G401 (cell line): Measurements from ENCODE around the gene BOK. TPM values are rescaled to one million over a fixed set of nuclear protein-coding genes. Genes with fewer than 3 reads are reported as not detected.
A peak's percentile ranks its signal among the peaks of the same experiment; 100 is the strongest.
"Not testable (repeated sequence)": the region's sequence is repeated elsewhere in the genome, so short reads cannot be mapped to it uniquely, and the experiment has no call there.

Experiments
- DNase-seq: peaks from one replicate; pipeline ENCODE4 v3.0.0-alpha.2; 2015; ENCODE audit warnings: low spot score
- in situ Hi-C: cut with HindIII; loops from 2 replicates; pipeline ENCODE4 v1.10.0; 2016; ENCODE audit warnings: low sequenced_read_pairs, mixed read lengths
- total RNA-seq: library from RNA; depleted of rRNA; stranded (reverse); fragments of >200 nt; shearing (Covaris generic); gene quantifications from 2 replicates; pipeline ENCODE4 v1.2.3, GENCODE V29; 2014

BOK gene
- total RNA-seq, 1 experiment from 2014 or later = 36.3 TPM

GRCh38 chr2:241567776-241568175 lies 9.2 kb downstream of the BOK start:
- in situ Hi-C loops = no loop called here
- no peak for DNase-seq

GRCh38 chr2:241568726-241569125 lies 10.2 kb downstream of the BOK start:
- DNase-seq = peak; percentile 31
- in situ Hi-C loops = no loop called here

- DNase-seq = no peak
- in situ Hi-C loops = no loop called here
These were observed 11.3 kb downstream of the BOK start for GRCh38 chr2:241569831-241570281.

GRCh38 chr2:241570961-241571581 lies 12.5 kb downstream of the BOK start:
- in situ Hi-C loops = no loop called here
- no peak for DNase-seq

GRCh38 chr2:241571821-241572620 lies 13.5 kb downstream of the BOK start:
- DNase-seq = peak; percentile 84
- in situ Hi-C loops = no loop called here

GRCh38 chr2:241572915-241573651 lies 14.5 kb downstream of the BOK start:
- DNase-seq, in situ Hi-C loops: not testable (repeated sequence)

GRCh38 chr2:241573741-241574140 lies 15.2 kb downstream of the BOK start:
- DNase-seq = no peak
- in situ Hi-C loops = no loop called here

GRCh38 chr2:241574911-241575623 lies 16.5 kb downstream of the BOK start:
- no peak for DNase-seq
- in situ Hi-C loops = no loop called here

- no peak for DNase-seq
- in situ Hi-C loops = no loop called here
These were observed 17.2 kb downstream of the BOK start for GRCh38 chr2:241575624-241576292.

- in situ Hi-C loops = no loop called here
- no peak for DNase-seq
These were observed 17.7 kb downstream of the BOK start for GRCh38 chr2:241576293-241576654.

GRCh38 chr2:241577413-241578122 lies 19.0 kb downstream of the BOK start:
- DNase-seq = peak; percentile 30
- in situ Hi-C loops = no loop called here

- no peak for DNase-seq
- in situ Hi-C loops = no loop called here
These were observed 20.7 kb downstream of the BOK start for GRCh38 chr2:241579281-241579680.

- in situ Hi-C loops = no loop called here
- no peak for DNase-seq
These were observed 23.8 kb downstream of the BOK start for GRCh38 chr2:241582328-241582727.

- no peak for DNase-seq
- in situ Hi-C loops = no loop called here
These were observed 24.3 kb downstream of the BOK start for GRCh38 chr2:241582806-241583205.

GRCh38 chr2:241584436-241584835 lies 25.9 kb downstream of the BOK start:
- no peak for DNase-seq
- in situ Hi-C loops = no loop called here

- in situ Hi-C loops = no loop called here
- DNase-seq = no peak
These were observed 28.2 kb downstream of the BOK start for GRCh38 chr2:241586564-241587264.

- in situ Hi-C loops = not testable (repeated sequence)
- DNase-seq = peak; percentile 83
These were observed 31.3 kb downstream of the BOK start for GRCh38 chr2:241589863-241590262.
